ENCODE results near the gene EIF3K. TPM values are rescaled to one million over a fixed set of nuclear protein-coding genes. Genes with fewer than 3 reads are reported as not detected.
"Not testable (repeated sequence)": the region's sequence is repeated elsewhere in the genome, so short reads cannot be mapped to it uniquely, and the experiment has no call there.

Gene EIF3K
- total RNA-seq, 1 donor from 2014 or later = 352 TPM

DNA sequence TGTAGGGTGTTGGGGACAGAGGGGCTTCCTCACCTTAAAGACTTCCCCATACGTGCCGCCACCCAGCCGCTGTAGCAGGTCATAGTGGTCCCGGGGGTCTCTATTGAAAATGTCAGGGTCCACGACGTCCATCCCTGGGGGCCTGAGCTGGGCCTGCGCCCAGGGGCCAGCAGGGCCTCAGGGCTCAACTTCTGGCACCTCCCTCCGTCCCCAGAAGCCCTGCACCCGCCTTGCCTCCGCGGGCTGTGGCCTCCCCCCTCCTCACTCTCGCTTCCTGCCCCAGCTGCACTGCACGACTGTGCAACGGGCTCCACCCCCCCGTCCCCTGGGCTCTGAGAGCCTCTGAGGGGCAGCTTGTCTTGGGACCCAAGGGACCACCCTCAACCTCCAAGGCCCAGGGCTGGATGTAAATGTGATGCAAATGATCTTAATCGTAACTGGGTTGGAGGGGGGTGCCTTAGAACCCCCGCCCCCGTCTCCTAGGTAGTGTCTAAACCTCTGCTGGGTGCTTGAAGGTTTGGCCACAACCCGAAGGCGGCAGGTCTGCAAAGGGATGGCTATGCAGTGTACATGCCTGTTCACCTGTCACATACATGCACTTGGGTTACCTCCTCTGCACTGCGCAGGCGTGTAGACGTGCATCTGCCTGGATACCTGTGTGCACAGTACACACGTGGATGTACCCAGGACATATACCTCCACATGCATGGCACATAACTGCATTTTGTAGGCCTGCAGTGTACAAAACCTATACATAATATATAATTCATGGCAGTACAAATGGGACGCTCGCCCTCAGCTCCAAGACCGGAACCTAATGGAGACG lies 1.0 kb upstream of the EIF3K start, which contains the start of gene MAP4K1:
TSS of gene MAP4K1 (minus strand) at position 190 of the 826 bp plus-strand sequence. CDS start at position 132, 58 bp downstream.
- intact Hi-C loops (cut with micrococcal nuclease) = loop anchor here (1.0 to 2.0 kb wide), 5 partner anchors 61 to 313 kb away; partner anchors contain the start of genes MRPS12, NFKBIB, SARS2 and SIRT2

DNA sequence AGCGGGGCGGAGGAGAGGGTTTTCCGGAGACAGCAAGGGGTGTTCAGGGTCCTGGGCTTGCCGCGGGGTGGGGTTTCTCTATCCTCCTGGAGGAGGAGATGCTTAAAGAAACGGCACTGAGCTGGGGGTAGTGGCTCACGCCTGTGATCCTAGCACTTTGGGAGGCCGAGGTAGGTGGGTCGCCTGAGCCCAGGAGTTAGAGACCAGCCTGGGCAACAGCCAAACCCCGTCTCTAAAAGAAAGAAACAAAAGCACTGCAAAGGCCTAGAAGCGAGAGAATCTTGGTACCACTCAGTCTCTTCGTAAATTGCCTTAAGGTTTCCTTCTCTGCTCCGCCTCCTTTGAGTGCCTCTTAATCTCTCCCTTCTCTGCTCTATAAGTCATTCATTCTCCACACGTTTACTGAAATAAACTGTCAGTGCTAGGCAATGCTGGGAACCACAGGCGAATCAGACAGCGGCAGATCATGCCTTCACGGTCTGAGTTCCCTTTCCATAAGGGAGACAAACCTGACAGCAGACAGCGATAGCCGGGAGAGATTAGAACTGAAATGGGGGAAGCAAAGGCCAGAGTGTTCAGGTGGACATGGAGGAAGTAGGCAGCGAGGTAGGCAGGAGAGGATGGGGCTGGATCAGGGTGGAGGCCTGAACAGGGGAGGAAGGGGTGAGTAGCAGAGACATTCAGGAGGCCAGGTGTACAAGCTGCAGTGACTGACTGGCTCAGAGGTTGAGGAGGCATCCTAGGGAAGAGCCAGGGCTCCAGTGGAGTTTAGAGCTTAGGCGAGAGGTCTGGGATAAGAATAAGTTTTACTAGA lies 580 bp downstream of the EIF3K start:
- intact Hi-C loops (cut with micrococcal nuclease) = loop anchor here (1.0 to 2.0 kb wide), 5 partner anchors 28 to 311 kb away; partner anchors contain the start of genes ACTN4, MRPS12 and SARS2

DNA sequence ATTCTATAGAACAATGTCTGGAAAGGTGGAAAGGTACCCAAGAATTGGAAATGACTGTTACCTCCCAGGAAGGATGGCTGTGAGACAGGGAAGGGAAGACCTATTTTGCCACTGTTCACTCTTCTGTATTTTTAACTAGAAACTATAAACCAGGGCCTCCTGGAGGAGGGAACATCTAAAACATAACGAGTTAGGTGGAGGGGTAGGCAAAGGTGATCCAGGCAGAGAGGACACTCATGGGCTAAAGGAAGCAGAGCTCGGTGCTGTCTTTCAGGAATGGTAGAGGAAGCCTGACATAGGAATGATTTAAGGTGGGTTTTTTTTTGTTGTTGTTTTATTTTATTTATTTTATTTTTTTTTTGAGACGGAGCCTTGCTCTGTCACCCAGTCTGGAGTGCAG lies 5.8 kb downstream of the EIF3K start:
- intact Hi-C loops (cut with micrococcal nuclease) = no loop called here

DNA sequence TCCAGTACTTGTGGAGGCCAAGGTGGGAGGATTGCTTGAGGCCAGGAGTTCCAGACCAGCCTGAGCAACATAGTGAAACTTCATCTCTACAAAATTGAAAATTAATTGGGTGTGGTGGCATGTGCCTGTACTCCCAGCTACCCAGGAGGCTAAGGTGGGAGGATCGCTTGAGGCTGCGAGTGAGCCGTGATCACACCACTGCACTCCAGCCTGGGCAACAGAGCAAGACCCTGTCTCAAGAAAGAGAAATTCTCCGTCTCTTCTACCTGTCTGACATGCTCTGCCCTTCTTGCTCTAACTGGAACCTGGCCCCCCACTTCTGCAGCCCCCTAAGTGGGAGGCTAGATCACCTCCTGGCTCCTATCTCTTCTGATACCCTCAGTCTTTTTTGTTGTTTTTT lies 7.4 kb downstream of the EIF3K start:
- intact Hi-C loops (cut with micrococcal nuclease) = no loop called here

DNA sequence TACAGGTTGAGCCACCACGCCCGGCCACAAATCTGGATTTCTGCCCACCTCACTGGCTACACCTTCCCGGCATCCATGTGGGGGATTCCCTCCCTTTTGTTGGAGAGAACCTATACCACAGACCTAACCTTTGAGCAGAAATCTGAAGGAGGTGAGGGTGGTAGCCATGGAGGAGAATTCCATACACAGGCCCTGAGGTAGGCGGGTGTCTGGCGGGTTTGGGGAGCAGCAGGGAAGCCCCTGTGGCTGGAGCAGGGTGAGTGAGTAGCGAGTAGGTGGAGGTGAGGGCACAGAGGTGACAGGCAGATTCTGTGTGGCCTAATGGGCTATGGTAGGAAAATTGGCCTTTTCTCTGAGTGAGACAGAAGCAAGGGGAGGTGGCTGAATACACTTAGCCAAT lies 10.6 kb downstream of the EIF3K start:
- intact Hi-C loops (cut with micrococcal nuclease) = no loop called here

DNA sequence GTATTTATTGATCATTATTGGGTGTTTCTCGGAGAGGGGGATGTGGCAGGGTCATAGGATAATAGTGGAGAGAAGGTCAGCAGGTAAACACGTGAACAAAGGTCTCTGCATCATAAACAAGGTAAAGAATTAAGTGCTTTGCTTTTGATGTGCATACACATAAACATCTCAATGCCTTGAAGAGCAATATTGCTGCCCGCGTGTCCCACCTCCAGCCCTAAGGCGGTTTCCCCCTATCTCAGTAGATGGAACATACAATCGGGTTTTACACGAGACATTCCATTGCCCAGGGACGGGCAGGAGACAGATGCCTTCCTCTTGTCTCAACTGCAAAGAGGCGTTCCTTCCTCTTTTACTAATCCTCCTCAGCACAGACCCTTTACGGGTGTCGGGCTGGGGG lies 12.3 kb downstream of the EIF3K start:
- intact Hi-C loops (cut with micrococcal nuclease) = not testable (repeated sequence)

DNA sequence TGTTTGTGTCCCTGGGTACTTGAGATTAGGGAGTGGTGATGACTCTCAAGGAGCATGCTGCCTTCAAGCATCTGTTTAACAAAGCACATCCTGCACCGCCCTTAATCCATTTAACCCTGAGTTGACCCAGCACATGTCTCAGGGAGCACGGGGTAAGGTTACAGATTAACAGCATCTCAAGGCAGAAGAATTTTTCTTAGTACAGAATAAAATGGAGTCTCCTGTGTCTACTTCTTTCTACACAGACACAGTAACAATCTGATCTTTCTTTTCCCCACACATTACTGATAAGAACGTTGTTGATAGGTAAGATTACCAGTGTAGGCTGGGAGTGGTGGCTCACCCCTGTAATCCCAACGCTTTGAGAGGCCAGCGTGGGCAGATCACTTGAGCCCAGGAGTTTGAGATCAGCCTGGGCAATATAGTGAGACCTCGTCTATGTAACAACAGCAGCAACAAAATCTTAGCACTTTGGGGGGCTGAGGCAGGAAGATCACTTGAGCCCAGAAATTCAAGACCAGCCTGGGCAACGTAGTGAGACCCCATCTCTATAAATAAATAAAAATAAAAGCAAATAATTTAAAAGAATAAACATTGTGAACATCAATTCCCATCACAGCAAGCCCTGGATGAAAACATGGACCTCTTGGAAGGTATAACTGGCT lies 13.0 kb downstream of the EIF3K start:
- intact Hi-C loops (cut with micrococcal nuclease) = not testable (repeated sequence)

DNA sequence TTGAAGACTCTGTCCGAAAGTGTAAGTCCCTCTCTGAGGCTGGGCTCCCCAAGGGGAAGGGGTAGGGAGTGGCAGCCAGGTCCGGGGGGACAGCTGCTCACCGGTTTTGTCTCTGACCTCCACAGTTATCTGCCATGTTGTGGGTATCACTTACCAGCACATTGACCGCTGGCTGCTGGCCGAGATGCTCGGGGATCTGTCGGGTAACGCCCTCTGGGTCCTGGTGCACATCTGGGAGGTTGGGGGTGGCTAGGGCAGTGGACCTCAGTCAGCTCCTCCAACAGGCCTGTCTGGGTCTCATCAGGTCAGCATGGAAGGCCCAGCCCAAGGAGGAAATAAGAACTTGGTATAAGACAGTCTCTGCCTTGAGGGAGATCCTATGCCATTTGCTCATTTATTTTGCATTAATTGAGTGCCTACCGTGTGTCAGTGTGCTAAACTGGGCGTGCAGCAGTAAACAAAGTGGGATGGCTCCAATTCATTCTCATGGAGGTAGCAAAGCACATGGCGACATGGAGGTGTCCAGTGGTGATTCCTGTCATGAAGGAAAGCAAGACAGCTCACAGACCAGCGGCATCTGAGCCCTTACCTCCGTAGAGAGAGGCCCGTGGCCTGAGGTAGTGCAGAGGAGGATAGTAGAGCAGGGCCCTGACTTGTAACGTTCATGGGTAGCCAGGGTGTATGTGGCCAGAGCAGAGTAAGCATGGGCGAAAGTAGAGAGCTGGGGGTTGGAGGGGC lies 13.7 kb downstream of the EIF3K start:
- intact Hi-C loops (cut with micrococcal nuclease) = no loop called here

DNA sequence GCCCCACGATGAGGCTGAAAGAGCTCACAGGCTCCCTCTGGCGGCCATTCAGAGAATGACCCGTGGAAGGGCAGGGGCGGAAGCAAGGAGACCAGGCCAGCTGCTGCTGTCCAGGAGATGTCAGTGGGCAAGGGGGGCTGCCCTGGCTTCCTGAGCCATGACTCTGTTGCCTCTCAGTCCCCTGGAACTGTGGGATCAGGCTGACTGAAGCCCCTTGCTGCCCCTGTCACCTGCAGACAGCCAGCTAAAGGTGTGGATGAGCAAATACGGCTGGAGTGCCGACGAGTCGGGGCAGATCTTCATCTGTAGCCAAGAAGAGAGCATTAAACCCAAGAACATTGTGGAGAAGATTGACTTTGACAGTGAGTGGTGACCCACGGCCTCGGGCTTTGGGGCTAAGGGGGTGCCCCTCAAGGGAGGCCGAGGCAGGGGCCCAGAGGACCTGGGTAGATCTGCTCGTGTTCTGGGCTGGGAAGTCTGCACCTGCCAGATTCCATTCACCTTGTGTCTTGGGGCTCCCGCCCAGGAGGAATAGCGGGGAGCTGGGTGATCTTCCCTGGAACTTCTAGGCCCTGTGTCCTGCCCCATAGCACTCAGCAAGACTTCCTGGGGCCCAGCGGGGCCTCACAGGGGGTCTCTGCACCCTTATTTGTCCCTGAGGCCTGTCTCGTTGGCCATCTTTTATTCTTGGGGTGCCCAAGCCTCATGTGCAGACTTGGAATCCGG lies 15.9 kb downstream of the EIF3K start:
- intact Hi-C loops (cut with micrococcal nuclease) = loop anchor here (1.0 to 5.0 kb wide), 2 partner anchors 120 to 297 kb away; partner anchors contain the start of genes MRPS12 and SARS2

DNA sequence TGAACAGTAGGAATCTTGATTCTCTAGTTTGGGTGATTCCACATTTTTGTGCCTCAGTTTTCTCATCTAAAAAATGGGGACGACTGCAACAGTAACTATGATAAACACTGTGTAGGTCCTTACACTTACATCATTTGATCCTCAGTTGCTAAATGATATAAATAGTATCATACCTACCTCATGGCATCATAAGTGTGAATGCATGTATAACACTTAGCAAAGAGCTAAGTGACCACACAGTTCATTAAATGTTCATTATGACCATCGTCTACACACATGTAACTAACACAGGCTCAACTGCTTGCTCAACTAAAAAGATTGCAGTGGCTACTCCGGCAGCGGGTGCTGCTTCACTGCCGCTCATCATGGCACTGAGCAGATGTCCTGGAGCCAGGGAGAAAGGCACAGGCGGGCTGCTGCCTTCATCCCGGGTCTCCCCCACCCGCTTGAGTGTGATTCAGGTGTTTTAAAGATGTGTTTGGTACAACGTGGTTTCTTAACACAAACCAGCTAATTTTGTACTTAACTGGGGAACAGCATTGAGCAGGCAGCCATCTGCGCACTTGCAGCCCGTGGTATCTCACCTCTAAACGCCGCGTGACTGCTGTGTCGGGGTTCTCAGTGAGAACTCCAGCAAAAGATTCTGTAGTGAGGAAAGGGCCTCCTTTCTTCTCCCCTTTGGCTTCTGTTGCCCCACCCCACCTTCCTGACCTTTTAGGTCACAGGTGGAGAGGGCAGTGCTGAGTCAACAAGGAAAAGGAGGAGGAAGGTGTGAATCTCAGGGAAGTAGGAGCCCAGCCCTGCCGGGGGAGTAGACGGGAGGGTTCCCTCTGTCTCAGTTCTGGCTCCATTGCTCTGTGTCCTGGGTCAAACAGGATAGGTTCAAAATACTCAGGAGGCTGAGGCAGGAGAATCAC lies 16.8 kb downstream of the EIF3K start:
- intact Hi-C loops (cut with micrococcal nuclease) = loop anchor here (1.0 to 5.0 kb wide), 3 partner anchors 51 to 297 kb away; partner anchors contain the start of genes MRPS12 and SARS2

DNA sequence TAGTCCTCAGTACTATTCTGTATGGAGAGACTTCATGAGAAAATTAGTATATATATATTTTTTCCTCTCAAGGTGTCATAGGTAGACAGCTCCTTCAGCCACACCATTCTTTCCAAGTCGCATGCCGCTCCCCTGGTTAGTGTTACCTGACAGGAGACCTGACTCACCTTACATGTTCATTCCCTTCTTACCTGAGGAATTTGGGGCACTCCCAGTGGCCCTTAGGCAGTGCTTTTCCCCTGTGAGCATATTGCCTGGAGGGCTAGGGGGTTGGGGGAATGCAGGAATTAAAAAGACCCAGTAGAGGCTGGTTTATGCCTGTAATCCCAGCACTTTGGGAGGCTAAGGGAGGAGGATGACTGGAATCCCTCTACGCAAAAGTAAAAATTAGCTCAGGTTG lies 19.5 kb downstream of the EIF3K start:
- intact Hi-C loops (cut with micrococcal nuclease) = loop anchor here (5.0 kb wide), 1 partner anchor 294 kb away; the partner anchor contains the start of genes MRPS12 and SARS2

DNA sequence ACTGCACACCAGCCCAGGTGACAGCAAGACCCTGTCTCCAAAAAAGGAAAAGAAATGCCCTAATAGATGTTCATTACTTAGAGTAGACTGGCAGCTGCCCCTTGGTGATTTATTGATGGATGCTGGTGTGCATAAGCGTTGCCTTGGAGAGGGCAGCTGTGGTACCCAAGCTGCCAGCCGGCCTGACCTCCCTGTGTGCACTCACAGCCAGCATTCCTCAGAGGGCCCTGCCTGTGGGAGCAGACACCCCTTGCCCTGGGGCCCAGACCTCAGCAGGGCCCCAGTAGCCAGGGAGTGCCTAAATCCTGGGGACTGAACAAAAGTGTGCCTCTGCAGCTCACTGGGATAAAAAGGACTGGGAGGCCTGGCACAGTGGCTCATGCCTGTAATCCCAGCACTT lies 20.7 kb downstream of the EIF3K start:
- intact Hi-C loops (cut with micrococcal nuclease) = loop anchor here (5.0 kb wide), 1 partner anchor 293 kb away; the partner anchor contains the start of genes MRPS12 and SARS2

DNA sequence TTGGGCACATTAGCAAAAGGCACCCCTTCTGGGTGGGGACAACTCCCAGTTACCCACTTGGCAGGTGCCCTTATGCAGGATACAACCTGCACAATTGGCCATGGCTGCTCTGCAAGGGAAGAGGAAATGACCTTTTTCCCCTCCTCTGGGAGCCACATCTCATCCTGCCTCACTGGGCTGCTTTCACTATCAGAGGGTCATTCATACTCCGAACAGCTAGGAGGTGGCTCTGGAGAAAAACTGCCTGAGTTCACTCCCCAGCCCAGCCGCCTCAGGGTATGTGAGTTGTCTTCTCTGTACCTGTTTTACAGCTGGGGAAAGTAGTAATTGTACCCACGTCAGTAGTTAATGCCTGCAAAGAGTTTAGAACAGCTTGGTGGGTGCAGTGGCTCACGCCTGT lies 21.4 kb downstream of the EIF3K start:
- intact Hi-C loops (cut with micrococcal nuclease) = no loop called here

DNA sequence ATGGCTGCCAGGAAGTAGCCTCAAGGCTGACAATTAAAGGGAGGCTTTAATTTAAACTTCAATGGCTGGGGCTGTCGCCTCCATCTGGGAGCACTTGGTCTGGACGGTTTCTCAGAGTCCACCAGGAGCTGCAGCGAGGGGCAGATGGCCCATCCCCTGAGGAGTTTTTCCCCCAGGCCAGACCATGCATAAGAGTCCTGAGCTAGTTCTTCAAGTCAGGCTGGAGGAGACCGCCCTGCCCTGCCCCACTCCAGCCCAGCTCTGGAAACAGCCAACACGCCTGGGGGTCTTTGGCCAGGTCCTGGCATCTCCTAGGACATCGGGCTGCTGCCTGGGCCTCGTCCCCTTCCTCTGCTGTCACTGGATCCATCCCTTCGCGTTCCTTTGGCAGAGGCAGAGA lies 23.2 kb downstream of the EIF3K start:
- intact Hi-C loops (cut with micrococcal nuclease) = no loop called here

DNA sequence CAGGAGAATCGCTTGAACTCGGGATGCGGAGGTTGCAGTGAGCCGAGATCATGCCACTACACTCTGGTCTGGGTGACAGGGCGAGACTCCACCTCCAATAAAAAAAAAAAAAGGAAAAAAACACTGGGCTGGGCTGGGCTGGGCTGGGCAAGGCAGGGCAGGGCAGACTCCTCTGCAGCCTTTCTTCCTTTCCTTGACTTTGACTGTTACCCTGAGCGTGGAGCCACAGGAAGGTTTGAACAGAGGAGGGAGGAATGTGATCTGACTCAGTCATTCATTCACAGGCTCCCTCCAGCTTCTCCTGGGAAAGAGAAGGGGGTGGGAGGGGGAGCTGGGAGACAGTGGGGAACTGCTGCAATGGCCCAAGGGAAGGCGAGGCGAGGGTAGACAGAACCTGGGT lies 25.7 kb downstream of the EIF3K start:
- intact Hi-C loops (cut with micrococcal nuclease) = loop anchor here (5.0 kb wide), 1 partner anchor 208 kb away; no protein-coding TSS in a partner anchor

DNA sequence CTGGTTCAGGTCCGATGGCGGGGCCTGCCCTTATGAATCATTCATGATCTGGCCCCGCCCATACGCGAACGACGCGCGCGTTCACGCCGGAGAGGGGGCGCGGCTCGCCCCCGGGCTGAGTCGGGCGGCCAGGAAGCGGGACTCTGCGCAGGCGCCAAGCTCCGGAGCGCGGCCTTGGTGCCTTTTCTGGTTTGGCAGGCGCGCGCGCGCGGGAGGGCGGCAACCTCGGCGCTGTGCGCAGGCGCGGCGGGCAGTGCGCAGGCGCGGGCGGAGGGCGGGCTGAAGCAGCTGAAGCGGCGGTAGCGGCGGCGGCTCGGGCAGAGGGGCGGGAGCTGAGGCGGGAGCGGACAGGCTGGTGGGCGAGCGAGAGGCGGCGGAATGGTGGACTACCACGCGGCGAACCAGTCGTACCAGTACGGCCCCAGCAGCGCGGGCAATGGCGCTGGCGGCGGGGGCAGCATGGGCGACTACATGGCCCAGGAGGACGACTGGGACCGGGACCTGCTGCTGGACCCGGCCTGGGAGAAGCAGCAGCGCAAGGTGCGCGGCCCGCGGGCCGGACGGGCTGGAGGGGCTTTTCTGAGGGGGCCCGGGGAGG lies 28.5 kb downstream of the EIF3K start, which contains the start of gene ACTN4:
TSS of gene ACTN4 (plus strand) at position 282 of the 598 bp plus-strand sequence. CDS start at position 379, 97 bp downstream.
- intact Hi-C loops (cut with micrococcal nuclease) = loop anchor here (1.0 to 5.0 kb wide), 4 partner anchors 10 to 252 kb away; partner anchors contain the start of genes EIF3K, NFKBIB and SIRT2

DNA sequence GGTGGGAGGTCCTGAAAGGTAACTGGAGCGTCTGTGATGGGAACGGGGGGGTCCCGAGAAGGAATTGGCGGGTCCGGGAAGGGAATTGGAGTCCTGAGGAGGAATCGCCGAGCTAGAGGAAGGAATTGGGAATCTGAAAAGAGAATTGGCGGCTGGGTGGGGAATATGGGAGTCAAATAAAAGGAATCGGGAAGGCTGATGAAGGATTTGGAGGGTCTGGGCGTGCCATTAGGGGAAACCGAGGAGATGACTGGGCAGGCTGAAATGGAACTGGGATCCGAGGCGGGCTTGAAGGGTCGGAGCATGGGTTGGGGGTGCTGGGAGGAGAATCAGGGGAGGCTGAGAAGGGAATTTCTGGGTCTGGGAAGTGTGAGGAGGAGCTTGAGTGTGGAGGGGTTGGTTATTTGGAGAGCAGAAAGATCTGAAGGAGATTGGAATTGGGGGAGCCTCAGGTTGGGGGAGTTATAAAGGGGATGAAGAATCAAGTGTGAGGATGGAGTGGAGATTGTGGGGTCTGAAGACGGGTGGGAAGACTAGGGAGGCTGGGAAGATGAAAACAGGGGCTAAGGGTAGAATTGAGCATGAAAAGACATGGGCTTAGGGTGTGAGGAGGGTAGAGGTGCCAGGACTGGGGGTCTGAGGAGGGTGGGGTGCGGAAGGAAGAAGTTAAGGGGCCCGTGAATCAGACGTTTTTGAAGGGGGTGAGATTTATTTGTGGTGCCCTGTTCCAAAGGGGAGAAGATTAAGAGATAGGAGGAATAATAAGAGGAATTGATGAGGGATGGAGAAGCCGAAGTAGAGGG lies 29.2 kb downstream of the EIF3K start:
- intact Hi-C loops (cut with micrococcal nuclease) = loop anchor here (1.0 to 5.0 kb wide), 4 partner anchors 11 to 251 kb away; partner anchors contain the start of genes EIF3K, NFKBIB and SIRT2

Data from T-helper 2 cell treated with Interferon-gamma antibody and Interleukin-4, amounts not matched to agents 100 ng/mL and 5 ng/mL, for 36 hours (primary cell).